GM11168 (cell line): ENCODE measurements around the gene KRT83.

Experiments
- in situ Hi-C: fragments of 300-500 bp; cut with MboI; formaldehyde crosslinking; loops from one replicate; pipeline ENCODE4 v1.12.0; 2022; ENCODE audit warnings: low sequenced_read_pairs; ENCODE audit not compliant: unreplicated experiment

The KRT83 gene

GRCh38 chr12:52271158-52271557, 50.0 kb downstream of the KRT83 start:
- in situ Hi-C loops: no loop called here

- in situ Hi-C loops: no loop called here
Measured at GRCh38 chr12:52270541-52271070, 50.6 kb downstream of the KRT83 start.

- in situ Hi-C loops: no loop called here
Measured at GRCh38 chr12:52268212-52268611, 53.0 kb downstream of the KRT83 start.

GRCh38 chr12:52267699-52268098, 53.5 kb downstream of the KRT83 start:
- in situ Hi-C loops: no loop called here

- in situ Hi-C loops: no loop called here
Measured at GRCh38 chr12:52267266-52267665, 53.9 kb downstream of the KRT83 start.

- in situ Hi-C loops: no loop called here
Measured at GRCh38 chr12:52266514-52266913, 54.7 kb downstream of the KRT83 start.

- in situ Hi-C loops: no loop called here
Measured at GRCh38 chr12:52264435-52264825, 56.8 kb downstream of the KRT83 start.
